T-helper 1 cell treated with Interleukin-12 subunit alpha and Interleukin-12 subunit beta and Interleukin-4 antibody, amounts not matched to agents 30 μg/mL and 1 μg/mL, for 36 hours (primary cell): ENCODE measurements around the gene FAM3C.

Experiments used
- H3K27ac Mint-ChIP-seq: one replicate; pipeline ENCODE4 v1.8.0; 2021; ENCODE audit warnings: mild to moderate bottlenecking, mixed read lengths
- H3K27me3 Mint-ChIP-seq: one replicate; pipeline ENCODE4 v1.8.0; 2021; ENCODE audit warnings: low read depth, mixed read lengths
- H3K36me3 Mint-ChIP-seq: one replicate; pipeline ENCODE4 v1.8.0; 2021; ENCODE audit warnings: low read depth, mixed read lengths
- H3K4me1 Mint-ChIP-seq: one replicate; pipeline ENCODE4 v1.8.0; 2021; ENCODE audit warnings: low read depth, mixed read lengths
- H3K4me3 Mint-ChIP-seq: one replicate; pipeline ENCODE4 v1.8.0; 2021; ENCODE audit warnings: mild to moderate bottlenecking, moderate library complexity, mixed read lengths
- H3K9me3 Mint-ChIP-seq: one replicate; pipeline ENCODE4 v1.8.0; 2021; ENCODE audit warnings: mixed read lengths

The FAM3C gene

GRCh38 chr7:121382473-121382872, 13.6 kb downstream of the FAM3C start:
- Mint-ChIP-seq H3K36me3 (peaks cover 23% of the 10 kb centered on the region), H3K27me3 (no peaks in the 10 kb centered on the region), H3K4me1 (peaks cover 49% of the 10 kb centered on the region)

DNA sequence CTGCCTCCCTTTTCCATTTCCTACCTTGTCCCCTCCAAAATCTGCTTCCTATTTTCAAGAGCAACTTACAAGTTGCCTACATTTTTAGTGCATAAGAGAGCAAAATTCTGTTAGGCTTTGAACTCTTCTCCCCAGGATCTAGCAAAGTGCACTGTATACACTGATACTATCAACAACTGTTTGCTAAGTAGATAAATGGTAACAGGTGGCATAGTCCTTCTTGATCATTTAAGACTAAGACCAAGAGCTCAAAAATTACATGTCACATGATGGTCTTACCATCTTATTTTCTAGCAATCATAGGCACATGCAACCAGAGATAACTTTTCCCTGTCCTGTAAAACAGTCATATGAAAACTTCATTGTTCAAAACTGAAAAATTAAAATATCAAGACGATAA, 16.2 kb downstream of the FAM3C start:
- H3K4me3 Mint-ChIP-seq = no peak overlapping the region
- H3K27me3 Mint-ChIP-seq = no peaks in the 10 kb centered on the region
- no peaks in the 10 kb centered on the region for H3K9me3 Mint-ChIP-seq
- peaks cover 36% of the 10 kb centered on the region for H3K4me1 Mint-ChIP-seq
- no peak overlapping the region for H3K27ac Mint-ChIP-seq
- H3K36me3 Mint-ChIP-seq = peaks cover 34% of the 10 kb centered on the region

More at GRCh38 chr7:121382473-121382872, 13.6 kb downstream of the FAM3C start:
- Mint-ChIP-seq H3K27ac (no peak overlapping the region), H3K9me3 (no peaks in the 10 kb centered on the region), H3K4me3 (no peak overlapping the region)

- peaks cover 24% of the 10 kb centered on the region for H3K4me1 Mint-ChIP-seq
- H3K4me3 Mint-ChIP-seq = no peak overlapping the region
- H3K27me3 Mint-ChIP-seq = no peaks in the 10 kb centered on the region
- no peak overlapping the region for H3K27ac Mint-ChIP-seq
- H3K36me3 Mint-ChIP-seq = peaks cover 34% of the 10 kb centered on the region
- no peaks in the 10 kb centered on the region for H3K9me3 Mint-ChIP-seq
Observed at GRCh38 chr7:121376979-121377378, 19.1 kb downstream of the FAM3C start.

DNA sequence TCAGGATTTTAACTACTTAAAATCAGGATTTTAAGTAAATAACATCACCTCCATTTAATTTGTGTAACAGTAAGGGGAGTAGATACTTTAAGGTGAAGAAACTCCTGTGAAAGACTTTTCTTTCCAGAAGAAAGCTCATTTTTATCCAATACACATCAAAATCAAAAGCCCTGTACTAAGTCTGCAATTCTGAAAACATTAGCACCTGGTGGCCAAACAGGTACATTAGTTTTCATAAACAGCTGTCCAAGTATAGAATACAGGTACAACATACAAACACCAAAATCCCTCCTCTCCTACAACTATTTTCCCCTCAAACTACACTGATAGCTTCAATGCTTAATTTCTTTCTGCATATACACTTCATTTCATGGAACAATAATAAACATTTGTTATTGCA, 22.9 kb downstream of the FAM3C start:
- Mint-ChIP-seq H3K9me3 (no peaks in the 10 kb centered on the region), H3K36me3 (peaks cover 46% of the 10 kb centered on the region), H3K27ac (no peak overlapping the region), H3K4me1 (peaks cover 41% of the 10 kb centered on the region), H3K27me3 (no peaks in the 10 kb centered on the region), H3K4me3 (no peak overlapping the region)

GRCh38 chr7:121372376-121373010, 23.6 kb downstream of the FAM3C start:
- H3K27ac Mint-ChIP-seq = peak overlapping the region; percentile 58
- H3K4me1 Mint-ChIP-seq = peaks cover 42% of the 10 kb centered on the region
- H3K27me3 Mint-ChIP-seq = no peaks in the 10 kb centered on the region
- no peaks in the 10 kb centered on the region for H3K9me3 Mint-ChIP-seq
- H3K4me3 Mint-ChIP-seq = peak overlapping the region; percentile 8
- peaks cover 48% of the 10 kb centered on the region for H3K36me3 Mint-ChIP-seq

DNA sequence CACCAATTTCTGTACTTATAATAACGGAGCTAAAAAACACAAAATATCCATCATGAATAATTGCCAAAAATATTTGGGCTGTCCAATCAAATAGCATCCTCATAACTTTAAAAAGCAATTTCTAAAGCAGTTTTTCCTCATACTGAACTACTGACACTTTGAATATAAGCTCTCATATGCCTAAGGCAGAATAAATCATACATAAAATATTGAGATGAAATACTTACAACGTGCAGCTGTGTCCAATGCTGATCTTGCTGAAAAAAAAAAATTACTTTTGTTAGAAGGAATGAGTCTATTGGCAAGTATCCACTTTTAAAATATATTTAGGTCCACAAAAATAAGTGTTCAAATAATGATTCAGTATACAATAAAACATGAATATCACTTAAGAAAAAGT, 24.2 kb downstream of the FAM3C start:
- H3K27ac Mint-ChIP-seq = peak overlapping the region; percentile 76
- peaks cover 48% of the 10 kb centered on the region for H3K36me3 Mint-ChIP-seq
- H3K27me3 Mint-ChIP-seq = no peaks in the 10 kb centered on the region
- H3K4me1 Mint-ChIP-seq = peaks cover 42% of the 10 kb centered on the region
- peak overlapping the region; percentile 14 for H3K4me3 Mint-ChIP-seq
- H3K9me3 Mint-ChIP-seq = no peaks in the 10 kb centered on the region

- Mint-ChIP-seq H3K27me3 (no peaks in the 10 kb centered on the region), H3K27ac (peak overlapping the region; percentile 76), H3K36me3 (peaks cover 53% of the 10 kb centered on the region), H3K9me3 (no peaks in the 10 kb centered on the region), H3K4me1 (peaks cover 46% of the 10 kb centered on the region), H3K4me3 (peak overlapping the region; percentile 14)
Observed at GRCh38 chr7:121371367-121371766, 24.7 kb downstream of the FAM3C start.

- peaks cover 45% of the 10 kb centered on the region for H3K4me1 Mint-ChIP-seq
- peaks cover 39% of the 10 kb centered on the region for H3K36me3 Mint-ChIP-seq
- H3K27ac Mint-ChIP-seq = peak overlapping the region; percentile 82
- no peaks in the 10 kb centered on the region for H3K9me3 Mint-ChIP-seq
- H3K27me3 Mint-ChIP-seq = no peaks in the 10 kb centered on the region
- H3K4me3 Mint-ChIP-seq = peak overlapping the region; percentile 44
Observed at GRCh38 chr7:121369462-121369861, 26.6 kb downstream of the FAM3C start.

DNA sequence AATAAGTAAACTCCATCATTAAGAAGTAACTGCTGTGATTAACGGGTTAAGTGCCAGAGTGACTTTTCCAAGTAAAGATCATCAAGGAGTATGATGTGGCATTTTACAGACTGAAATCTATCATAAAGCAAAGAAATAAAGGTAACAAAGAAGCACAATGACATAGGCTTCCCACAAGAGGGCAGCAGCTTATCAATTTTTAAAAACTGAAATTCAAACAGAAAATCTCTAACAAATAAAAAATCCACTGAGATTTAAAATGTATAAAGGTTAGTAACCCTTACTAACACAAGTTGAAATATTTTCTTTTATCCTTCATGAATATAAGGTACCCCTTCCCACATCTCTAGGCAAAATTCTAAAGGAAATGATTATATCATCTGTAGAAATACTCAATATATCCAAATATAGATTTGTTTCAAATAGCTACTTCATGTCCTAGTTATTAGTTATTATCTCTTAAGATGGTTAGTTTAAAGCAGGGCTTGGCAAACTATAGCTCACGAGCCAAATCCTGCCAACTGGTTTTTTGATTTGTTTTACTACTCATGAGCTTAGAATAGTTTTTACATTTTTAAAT, 29.2 kb downstream of the FAM3C start:
- peaks cover 37% of the 10 kb centered on the region for H3K4me1 Mint-ChIP-seq
- H3K36me3 Mint-ChIP-seq = peaks cover 43% of the 10 kb centered on the region
- no peak overlapping the region for H3K4me3 Mint-ChIP-seq
- H3K27me3 Mint-ChIP-seq = no peaks in the 10 kb centered on the region
- no peaks in the 10 kb centered on the region for H3K9me3 Mint-ChIP-seq
- no peak overlapping the region for H3K27ac Mint-ChIP-seq

- H3K4me1 Mint-ChIP-seq = peaks cover 2% of the 10 kb centered on the region
- peaks cover 31% of the 10 kb centered on the region for H3K36me3 Mint-ChIP-seq
- H3K27me3 Mint-ChIP-seq = no peaks in the 10 kb centered on the region
- H3K4me3 Mint-ChIP-seq = no peak overlapping the region
- no peak overlapping the region for H3K27ac Mint-ChIP-seq
- H3K9me3 Mint-ChIP-seq = no peaks in the 10 kb centered on the region
Observed at GRCh38 chr7:121360564-121360963, 35.5 kb downstream of the FAM3C start.

DNA sequence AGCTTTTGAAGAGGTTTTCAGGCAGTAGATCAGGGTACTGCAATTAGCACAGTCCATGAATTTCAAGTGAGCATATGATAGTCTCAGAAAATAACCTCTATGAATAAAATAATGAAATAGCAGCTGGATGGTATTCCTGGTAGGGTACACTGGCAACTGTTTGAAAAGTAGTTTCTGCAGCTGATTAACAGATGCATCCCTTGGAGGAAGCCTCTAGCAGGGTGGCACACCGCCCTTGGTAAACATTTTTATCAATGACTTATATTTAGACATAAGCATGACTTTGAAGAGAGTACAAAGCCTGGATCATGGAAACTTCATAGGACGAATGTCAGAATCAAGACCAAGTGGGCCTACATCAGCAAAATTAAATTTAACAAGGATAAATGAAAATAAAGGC, 40.5 kb downstream of the FAM3C start:
- Mint-ChIP-seq H3K36me3 (peaks cover 32% of the 10 kb centered on the region), H3K4me1 (peaks cover 4% of the 10 kb centered on the region), H3K27ac (no peak overlapping the region), H3K4me3 (no peak overlapping the region), H3K9me3 (no peaks in the 10 kb centered on the region), H3K27me3 (no peaks in the 10 kb centered on the region)

DNA sequence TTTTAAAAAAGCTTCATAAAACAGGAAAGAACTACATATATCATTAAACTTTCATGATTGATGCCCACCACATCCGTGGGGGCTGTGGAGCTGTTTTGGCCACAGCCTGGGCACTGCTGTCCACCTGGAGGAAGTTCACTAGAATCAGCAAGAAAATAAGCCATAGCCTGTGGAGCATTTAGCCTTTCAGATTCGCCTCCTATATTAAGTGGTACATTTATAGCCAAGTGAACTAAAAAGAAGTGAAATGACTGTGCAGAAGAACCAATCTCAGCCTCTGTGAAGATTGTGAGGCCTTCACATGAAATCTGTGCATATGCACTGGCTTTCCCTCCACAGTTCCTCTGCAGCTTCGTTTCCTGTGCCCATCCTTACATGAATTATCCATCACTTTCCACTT, 43.8 kb downstream of the FAM3C start:
- H3K4me3 Mint-ChIP-seq = no peak overlapping the region
- no peaks in the 10 kb centered on the region for H3K9me3 Mint-ChIP-seq
- no peaks in the 10 kb centered on the region for H3K27me3 Mint-ChIP-seq
- H3K4me1 Mint-ChIP-seq = peaks cover 2% of the 10 kb centered on the region
- H3K27ac Mint-ChIP-seq = no peak overlapping the region
- H3K36me3 Mint-ChIP-seq = peaks cover 29% of the 10 kb centered on the region

- Mint-ChIP-seq H3K4me3 (no peak overlapping the region), H3K27ac (no peak overlapping the region), H3K9me3 (no peaks in the 10 kb centered on the region)
Observed at GRCh38 chr7:121351682-121352081, 44.4 kb downstream of the FAM3C start.

DNA sequence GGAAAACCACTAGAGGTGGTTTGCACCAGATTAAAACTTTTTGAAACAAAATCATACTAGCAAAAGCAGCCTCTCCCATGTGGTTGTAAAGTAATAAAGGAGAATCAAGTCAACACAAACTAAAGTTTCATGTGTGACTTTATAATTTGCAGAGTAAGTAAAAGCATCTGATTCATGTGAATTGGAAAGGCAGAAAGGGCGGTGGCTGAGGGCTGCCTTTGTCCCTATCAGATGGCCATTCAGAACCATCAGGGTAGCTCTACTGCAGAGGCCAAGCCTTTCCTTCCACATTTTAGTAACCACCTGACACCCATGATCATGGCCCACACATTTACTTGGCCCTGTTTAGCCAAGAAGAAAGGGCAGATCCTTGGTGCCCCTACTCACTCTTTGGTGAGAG, 51.6 kb downstream of the FAM3C start:
- Mint-ChIP-seq H3K27me3 (no peaks in the 10 kb centered on the region), H3K4me3 (no peak overlapping the region), H3K36me3 (peaks cover 22% of the 10 kb centered on the region), H3K27ac (no peak overlapping the region), H3K4me1 (no peaks in the 10 kb centered on the region), H3K9me3 (no peaks in the 10 kb centered on the region)

More at GRCh38 chr7:121351682-121352081, 44.4 kb downstream of the FAM3C start:
- Mint-ChIP-seq H3K4me1 (peaks cover 2% of the 10 kb centered on the region), H3K36me3 (peaks cover 29% of the 10 kb centered on the region), H3K27me3 (no peaks in the 10 kb centered on the region)

GRCh38 chr7:121344093-121344492, 52.0 kb downstream of the FAM3C start:
- Mint-ChIP-seq H3K27ac (no peak overlapping the region), H3K4me3 (no peak overlapping the region), H3K9me3 (no peaks in the 10 kb centered on the region), H3K4me1 (no peaks in the 10 kb centered on the region), H3K36me3 (peaks cover 22% of the 10 kb centered on the region), H3K27me3 (no peaks in the 10 kb centered on the region)
